ENCODE results near the gene OR4C5.
"Not testable (repeated sequence)": the region's sequence is repeated elsewhere in the genome, so short reads cannot be mapped to it uniquely, and the experiment has no call there.

The OR4C5 gene

DNA sequence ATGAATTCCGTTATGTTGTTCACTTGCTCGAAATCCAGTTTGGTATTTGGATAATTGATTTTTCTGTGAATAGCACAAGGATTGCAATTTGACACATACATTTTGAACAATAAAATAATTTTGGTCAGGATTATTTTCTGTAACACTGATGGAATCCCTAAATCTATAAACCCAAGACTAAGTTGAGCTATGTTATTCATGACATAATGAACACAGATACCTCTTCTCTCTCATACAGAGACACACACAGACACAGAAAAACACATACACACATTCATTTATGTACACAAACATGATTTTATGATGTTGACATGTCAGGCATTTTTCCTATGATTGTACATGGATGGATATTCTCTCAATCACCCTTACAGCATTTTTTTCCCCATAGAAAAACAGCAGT lies at the start of gene OR4C5:
Gene OR4C5 (minus strand): TSS at position 101 of the 400 bp plus-strand sequence. CDS start 0 bp downstream, at position 101.
- no peak for DNase-seq (ENCODE audit: low read depth in 1 of 2, low spot score in 1 of 2)

DNA sequence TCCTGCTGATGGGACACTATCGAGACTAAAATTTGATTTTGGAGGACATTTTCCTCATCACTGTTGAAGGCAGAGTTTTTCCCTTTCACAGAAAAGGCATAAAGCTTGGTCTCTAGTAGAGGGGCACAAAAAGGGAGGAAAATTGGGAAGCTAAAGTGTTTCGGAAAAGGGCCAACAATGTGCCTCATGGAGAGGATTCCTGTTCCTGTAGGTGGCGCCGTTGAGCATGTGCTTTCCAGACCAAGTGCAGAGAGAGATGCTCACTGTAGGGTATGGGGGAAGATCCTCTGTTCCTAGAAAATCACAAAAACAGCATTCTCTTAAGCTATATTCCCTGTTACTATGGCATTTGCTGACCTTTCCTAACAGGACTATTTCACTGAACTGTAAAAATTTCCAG lies 18.4 kb upstream of the OR4C5 start:
- DNase-seq (ENCODE audit: low read depth in 1 of 2, low spot score in 1 of 2): no peak

DNA sequence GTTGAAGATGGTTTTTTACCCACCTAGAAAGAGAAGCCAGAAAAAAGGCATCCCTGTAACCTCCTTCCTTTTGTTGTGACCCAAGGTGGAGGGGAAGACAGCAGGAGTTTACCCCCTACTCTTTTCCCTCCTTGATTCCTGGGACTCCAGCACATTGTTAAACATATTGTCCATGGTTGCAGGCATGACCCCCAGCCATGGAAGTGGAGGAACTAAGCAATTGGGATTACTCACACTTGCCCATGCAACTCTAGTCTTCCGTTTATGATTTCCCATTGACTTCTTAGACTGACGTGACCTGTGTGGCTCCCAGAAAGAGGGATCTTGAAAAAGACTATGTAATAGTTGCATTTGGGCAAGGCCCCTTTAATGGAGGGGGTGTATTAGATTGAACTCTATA lies 17.9 kb upstream of the OR4C5 start:
- not testable (repeated sequence) for DNase-seq (ENCODE audit: low read depth in 1 of 2, low spot score in 1 of 2)

DNA sequence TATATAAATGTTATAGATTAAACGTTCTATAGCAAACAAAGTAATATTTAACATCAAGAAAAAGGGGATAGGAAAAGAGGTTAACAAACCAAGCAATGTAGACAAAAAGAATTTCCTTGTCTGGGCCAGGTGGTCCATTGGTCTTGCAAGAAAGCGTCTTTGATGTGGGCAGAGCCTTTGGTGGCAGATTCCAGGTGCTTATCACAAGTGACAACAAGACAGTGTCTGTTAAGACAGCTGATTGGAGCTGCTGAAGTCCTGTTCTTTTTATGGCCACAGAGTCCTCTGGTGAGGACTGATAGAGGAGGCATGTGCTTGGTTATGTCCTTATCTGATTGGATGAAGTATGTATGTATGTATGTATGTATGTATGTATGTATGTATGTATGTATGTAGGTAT lies 5.0 kb downstream of the OR4C5 start:
- not testable (repeated sequence) for DNase-seq (ENCODE audit: low read depth in 1 of 2, low spot score in 1 of 2)

DNA sequence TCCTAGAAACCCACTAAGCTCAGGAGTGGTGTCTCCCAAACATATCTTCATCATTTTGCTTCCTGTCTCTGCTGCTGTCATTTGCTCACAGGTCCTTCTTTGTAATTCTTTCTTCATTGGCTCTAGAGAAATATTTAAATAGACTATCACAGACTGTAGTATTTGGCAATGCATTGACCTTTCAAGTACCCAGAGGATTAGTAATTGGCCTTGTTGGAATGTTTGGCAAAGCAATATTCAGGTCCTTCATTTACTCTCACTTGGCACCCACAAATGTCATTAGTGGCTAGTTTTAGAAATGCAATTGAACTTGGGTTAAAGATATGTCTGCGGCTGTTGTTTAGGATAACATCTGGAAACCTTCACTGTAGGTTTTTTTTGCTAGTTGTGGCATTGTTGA lies 11.6 kb downstream of the OR4C5 start:
- no peak for DNase-seq (ENCODE audit: low read depth in 1 of 2, low spot score in 1 of 2)

DNA sequence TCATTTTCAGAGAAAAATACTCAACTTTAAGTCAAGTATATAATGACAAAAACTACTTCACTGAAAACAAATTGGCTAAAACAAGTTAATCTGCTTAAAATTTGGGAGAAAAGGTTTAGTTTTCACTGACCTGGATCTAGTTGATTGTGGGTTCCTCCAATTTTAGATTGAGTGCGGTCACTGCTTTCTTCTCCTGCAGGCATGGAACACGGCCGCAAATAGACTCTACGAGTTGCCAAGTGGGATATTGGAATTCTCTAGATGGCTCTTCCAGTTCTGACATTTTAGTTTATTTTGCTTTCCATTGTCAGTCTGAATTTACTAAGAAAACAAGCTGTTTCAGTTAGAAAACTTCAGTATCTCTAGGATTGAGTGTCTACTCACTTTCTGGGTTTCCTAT lies 12.3 kb downstream of the OR4C5 start:
- no peak for DNase-seq (ENCODE audit: low read depth in 1 of 2, low spot score in 1 of 2)

DNA sequence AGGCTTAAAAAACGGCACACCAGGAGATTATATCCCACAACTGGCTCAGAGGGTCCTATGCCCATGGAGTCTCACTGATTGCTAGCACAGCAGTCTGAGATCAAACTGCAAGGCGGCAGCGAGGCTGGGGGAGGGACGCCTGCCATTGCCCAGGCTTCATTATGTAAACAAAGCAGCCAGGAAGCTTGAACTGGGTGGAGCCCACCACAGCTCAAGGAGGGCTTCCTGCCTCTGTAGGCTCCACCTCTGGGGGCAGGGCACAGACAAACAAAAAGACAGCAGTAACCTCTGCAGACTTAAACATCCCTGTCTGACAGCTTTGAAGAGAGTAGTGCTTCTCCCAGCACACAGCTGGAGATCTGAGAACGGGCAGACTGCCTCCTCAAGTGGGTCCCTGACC lies 20.0 kb downstream of the OR4C5 start:
- DNase-seq (ENCODE audit: low read depth in 1 of 2, low spot score in 1 of 2): not testable (repeated sequence)

DNA sequence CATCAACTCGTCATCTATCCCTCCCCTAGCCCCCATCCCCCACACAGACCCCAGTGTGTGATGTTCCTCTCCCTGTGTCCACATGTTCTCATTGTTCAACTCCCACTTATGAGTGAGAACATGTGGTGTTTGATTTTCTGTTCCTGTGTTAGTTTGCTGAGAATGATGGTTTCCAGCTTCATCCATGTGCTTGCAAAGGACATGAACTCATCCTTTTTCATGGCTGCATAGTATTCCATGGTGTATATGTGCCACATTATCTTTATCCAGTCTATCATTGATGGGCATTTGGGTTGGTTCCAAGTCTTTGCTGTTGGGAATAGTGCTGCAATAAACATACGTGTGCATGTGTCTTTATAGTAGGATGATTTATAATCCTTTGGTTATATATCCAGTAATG lies 23.8 kb downstream of the OR4C5 start:
- DNase-seq (ENCODE audit: low read depth in 1 of 2, low spot score in 1 of 2): not testable (repeated sequence)

DNA sequence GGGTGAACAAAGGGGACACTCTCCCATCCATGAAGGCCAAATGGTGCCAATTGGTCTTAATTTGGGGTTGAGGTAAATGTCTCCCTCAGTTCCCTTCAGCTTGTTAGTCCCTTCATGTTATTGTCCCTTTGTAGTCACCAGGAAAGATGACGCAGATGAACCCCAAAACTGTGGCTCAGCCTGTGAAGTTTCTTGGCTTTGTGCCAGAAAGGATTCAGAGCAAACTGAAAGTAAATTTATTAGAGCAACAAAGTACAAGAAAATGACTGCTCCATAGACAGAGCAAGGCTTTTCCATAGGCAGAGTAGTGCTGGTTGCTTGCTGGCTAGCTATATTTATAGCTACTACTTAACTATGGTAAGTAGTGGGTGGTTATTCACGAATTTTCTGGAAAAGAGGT lies 24.8 kb downstream of the OR4C5 start:
- no peak for DNase-seq (ENCODE audit: low read depth in 1 of 2, low spot score in 1 of 2)

DNA sequence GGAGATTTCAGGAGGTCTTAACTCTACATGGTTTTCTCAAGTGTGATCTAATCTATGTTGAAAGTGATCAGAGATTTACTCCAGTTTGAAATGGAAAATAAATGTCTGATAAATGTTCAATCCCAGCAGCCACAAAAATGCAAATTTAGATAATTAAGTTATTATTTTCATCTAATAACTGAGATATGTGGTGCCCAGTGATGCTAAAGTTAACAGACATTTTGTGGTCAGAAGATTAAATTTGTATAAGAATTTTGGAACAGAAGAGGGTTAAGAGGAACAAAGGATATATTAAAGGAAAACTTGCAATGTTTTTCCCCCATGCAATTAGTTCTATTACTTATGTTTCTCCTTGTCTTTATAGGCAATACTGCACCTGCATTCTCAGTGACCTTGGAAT lies 41.6 kb downstream of the OR4C5 start, which contains the start of gene OR4C3:
Gene OR4C3 (plus strand): TSS at position 301 of the 400 bp plus-strand sequence. CDS start 102 bp downstream, outside the sequence.
- not testable (repeated sequence) for DNase-seq (ENCODE audit: low read depth in 1 of 2, low spot score in 1 of 2)

DNA sequence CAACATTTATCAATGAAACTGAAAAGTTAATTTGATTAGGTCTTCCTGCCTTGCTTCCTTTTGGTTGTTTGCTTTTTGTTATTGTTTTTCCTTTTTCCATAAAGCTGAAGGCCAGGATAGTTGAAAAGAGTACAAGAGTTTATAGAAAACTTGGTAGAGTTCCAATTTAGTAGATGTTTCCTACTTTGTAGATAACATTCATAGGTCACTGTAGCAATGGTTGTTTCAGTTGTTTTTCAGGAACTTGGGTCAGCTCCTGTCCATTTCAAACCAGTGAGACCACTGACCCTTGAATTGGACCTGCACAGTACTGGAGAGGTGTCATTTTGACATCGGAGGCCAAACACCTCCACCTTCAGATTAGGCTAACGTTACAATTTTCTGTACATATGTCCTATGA lies 46.5 kb downstream of the OR4C5 start:
- not testable (repeated sequence) for DNase-seq (ENCODE audit: low read depth in 1 of 2, low spot score in 1 of 2)

Data from activated T-helper 1 cell treated with anti-CD3 and anti-CD28 coated beads, Interleukin-2, amount 50 U/mL, for 16 hours (primary cell).